HG02798 (cell line): ENCODE results near the gene C6orf141.
A peak's percentile ranks its signal among the peaks of the same experiment; 100 is the strongest.

Source experiments
- ATAC-seq: cut with Tn5 transposase; IDR thresholded peaks from one replicate; pipeline ENCODE4 v1.9.1; 2021; ENCODE audit warnings: mild to moderate bottlenecking; ENCODE audit not compliant: unreplicated experiment, poor library complexity

The C6orf141 gene

GRCh38 chr6:49535795-49536194, 14.7 kb upstream of the C6orf141 start:
- no peak for ATAC-seq

- ATAC-seq = no peak
These were observed 11.4 kb upstream of the C6orf141 start for GRCh38 chr6:49539102-49539501.

GRCh38 chr6:49540614-49541013, 9.9 kb upstream of the C6orf141 start:
- no peak for ATAC-seq

- no peak for ATAC-seq
These were observed 9.2 kb upstream of the C6orf141 start for GRCh38 chr6:49541210-49541724.

- ATAC-seq = no peak
These were observed 8.5 kb upstream of the C6orf141 start for GRCh38 chr6:49541936-49542335.

GRCh38 chr6:49543087-49543858, 7.2 kb upstream of the C6orf141 start:
- no peak for ATAC-seq

- no peak for ATAC-seq
These were observed 4.1 kb upstream of the C6orf141 start for GRCh38 chr6:49546331-49546730.

- ATAC-seq = no peak
These were observed 1.7 kb upstream of the C6orf141 start for GRCh38 chr6:49548613-49549304.

- ATAC-seq = no peak
These were observed 577 bp upstream of the C6orf141 start for GRCh38 chr6:49549691-49550491.

GRCh38 chr6:49551078-49551865, 804 bp downstream of the C6orf141 start:
- peak; percentile 42 for ATAC-seq

- ATAC-seq = peak; percentile 62
These were observed 1.3 kb downstream of the C6orf141 start for GRCh38 chr6:49551866-49552129.

GRCh38 chr6:49552596-49552995, 2.1 kb downstream of the C6orf141 start:
- no peak for ATAC-seq

GRCh38 chr6:49553384-49553783, 2.9 kb downstream of the C6orf141 start:
- no peak for ATAC-seq

GRCh38 chr6:49555951-49556350, 5.5 kb downstream of the C6orf141 start:
- no peak for ATAC-seq

- ATAC-seq = no peak
These were observed 6.0 kb downstream of the C6orf141 start for GRCh38 chr6:49556429-49556837.

GRCh38 chr6:49557177-49557576, 6.7 kb downstream of the C6orf141 start:
- ATAC-seq = no peak

GRCh38 chr6:49558238-49558637, 7.8 kb downstream of the C6orf141 start:
- no peak for ATAC-seq

- no peak for ATAC-seq
These were observed 12.8 kb downstream of the C6orf141 start for GRCh38 chr6:49563006-49563886.

GRCh38 chr6:49564552-49564951, 14.1 kb downstream of the C6orf141 start:
- no peak for ATAC-seq
